T47D (cell line): ENCODE measurements around the gene ZEB2.
A peak's percentile ranks its signal among the peaks of the same experiment; 100 is the strongest.

Experiments
- DNase-seq, 2 experiments: peaks; one replicate each; pipeline versions ENCODE4 v3.0.0 to v3.0.0-alpha.2; 2011 to 2012; ENCODE audit warnings: low read depth in 1 of 2, low spot score in 1 of 2
- JUND ChIP-seq: IDR thresholded peaks from 2 replicates; pipeline ENCODE4 v1.6.1; 2012; ENCODE audit warnings: low read depth
- in situ Hi-C: cut with HindIII; loops from 2 replicates; pipeline ENCODE4 v1.10.0; 2016; ENCODE audit warnings: low sequenced_read_pairs, low pct_unique_long_range_greater_than_20kb

The ZEB2 gene

GRCh38 chr2:144358374-144358964 lies 161.4 kb downstream of the ZEB2 start:
- DNase-seq: no peak
- in situ Hi-C loops: no loop called here
- TF ChIP-seq JUND: no peak

GRCh38 chr2:144357623-144358373 lies 162.1 kb downstream of the ZEB2 start:
- TF ChIP-seq JUND: no peak
- DNase-seq: peak in 1 of 2 experiments; percentile 8
- in situ Hi-C loops: no loop called here

GRCh38 chr2:144356402-144356801 lies 163.5 kb downstream of the ZEB2 start:
- DNase-seq: no peak
- TF ChIP-seq JUND: no peak
- in situ Hi-C loops: no loop called here

GRCh38 chr2:144354953-144355352 lies 165.0 kb downstream of the ZEB2 start:
- no peak for DNase-seq
- no peak for TF ChIP-seq JUND
- in situ Hi-C loops: no loop called here

- no peak for TF ChIP-seq JUND
- in situ Hi-C loops: no loop called here
- DNase-seq: no peak
Measured at GRCh38 chr2:144351687-144352086, 168.2 kb downstream of the ZEB2 start.

- in situ Hi-C loops: no loop called here
- TF ChIP-seq JUND: no peak
- DNase-seq: peak in 1 of 2 experiments; percentile 39
Measured at GRCh38 chr2:144350151-144350802, 169.6 kb downstream of the ZEB2 start.

- no peak for TF ChIP-seq JUND
- DNase-seq: no peak
- in situ Hi-C loops: no loop called here
Measured at GRCh38 chr2:144349674-144350073, 170.2 kb downstream of the ZEB2 start.

- in situ Hi-C loops: no loop called here
- no peak for DNase-seq
- no peak for TF ChIP-seq JUND
Measured at GRCh38 chr2:144348846-144349245, 171.1 kb downstream of the ZEB2 start.

- no peak for DNase-seq
- in situ Hi-C loops: no loop called here
- no peak for TF ChIP-seq JUND
Measured at GRCh38 chr2:144346229-144346628, 173.7 kb downstream of the ZEB2 start.

- no peak for TF ChIP-seq JUND
- DNase-seq: no peak
- in situ Hi-C loops: no loop called here
Measured at GRCh38 chr2:144343145-144343544, 176.8 kb downstream of the ZEB2 start.

- DNase-seq: no peak
- in situ Hi-C loops: no loop called here
- TF ChIP-seq JUND: no peak
Measured at GRCh38 chr2:144341538-144341937, 178.4 kb downstream of the ZEB2 start.

- DNase-seq: no peak
- in situ Hi-C loops: no loop called here
- no peak for TF ChIP-seq JUND
Measured at GRCh38 chr2:144339048-144339447, 180.9 kb downstream of the ZEB2 start.

- in situ Hi-C loops: no loop called here
- no peak for DNase-seq
- TF ChIP-seq JUND: no peak
Measured at GRCh38 chr2:144334551-144334950, 185.4 kb downstream of the ZEB2 start.
